GM19239 (cell line): ENCODE data around the gene SPATA33.
"Not testable (repeated sequence)": the region's sequence is repeated elsewhere in the genome, so short reads cannot be mapped to it uniquely, and the experiment has no call there.

Experiments
- DNase-seq: peaks from one replicate; pipeline ENCODE4 v3.0.0; 2011; ENCODE audit warnings: low spot score; ENCODE audit not compliant: insufficient read length
- FAIRE-seq: peaks from 2 replicates; lab custom pipeline; 2011; peaks lifted over from hg19 to GRCh38; lab: Jason Lieb, UNC

The SPATA33 gene

DNA sequence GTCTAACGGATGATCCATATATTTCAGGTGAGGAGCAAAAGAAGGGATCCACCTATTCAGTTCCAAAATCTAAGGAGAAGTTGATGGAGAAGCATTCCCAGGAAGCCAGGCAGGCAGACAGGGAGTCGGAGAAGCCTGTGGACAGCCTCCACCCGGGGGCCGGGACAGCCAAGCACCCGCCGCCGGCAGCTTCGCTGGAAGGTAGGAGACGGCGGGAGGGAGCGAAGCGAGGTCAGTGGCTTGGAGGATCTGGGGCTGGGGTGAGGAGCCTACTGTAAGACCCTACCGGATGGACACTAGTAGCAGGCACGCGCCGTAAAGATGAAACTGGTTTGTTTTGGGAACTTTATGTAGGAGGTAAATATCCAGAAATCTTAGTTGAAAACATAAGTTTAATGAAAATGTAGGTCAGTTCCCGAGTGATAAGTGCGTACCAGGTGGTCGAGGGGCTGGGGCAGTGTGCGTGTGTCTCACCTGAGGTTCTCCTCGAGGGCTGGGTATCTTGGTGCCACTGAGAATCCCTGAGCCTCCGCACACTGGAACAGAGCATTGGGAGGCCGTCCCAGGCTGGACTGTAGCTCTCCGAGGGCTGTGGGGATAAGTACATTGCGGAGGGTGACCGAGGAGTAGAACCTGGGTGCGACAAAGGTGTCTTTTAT, 714 bp downstream of the SPATA33 start:
- FAIRE-seq (no peak), DNase-seq (no peak)

DNA sequence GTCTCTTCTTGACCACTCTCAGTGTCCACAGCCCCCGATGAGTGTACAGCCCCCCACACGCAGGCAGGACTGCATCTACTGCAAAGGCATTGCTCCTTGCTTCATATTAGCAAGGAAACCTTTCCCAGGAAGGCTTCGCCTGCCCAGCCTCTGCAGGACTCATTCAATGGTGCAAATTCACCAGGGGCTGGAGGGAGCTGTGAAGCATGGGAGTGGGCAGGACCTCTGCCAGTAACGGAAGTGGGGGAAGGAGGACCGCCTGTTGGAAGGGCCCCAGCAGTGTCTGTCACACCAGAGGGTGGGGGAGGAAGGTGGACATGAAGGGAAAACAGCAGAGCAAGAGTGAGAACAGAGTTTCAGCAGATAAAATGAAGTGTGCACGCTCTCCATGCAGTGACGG, 2.5 kb downstream of the SPATA33 start:
- FAIRE-seq: no peak
- no peak for DNase-seq

GRCh38 chr16:89661215-89661614, 3.6 kb downstream of the SPATA33 start:
- no peak for FAIRE-seq
- DNase-seq: no peak

DNA sequence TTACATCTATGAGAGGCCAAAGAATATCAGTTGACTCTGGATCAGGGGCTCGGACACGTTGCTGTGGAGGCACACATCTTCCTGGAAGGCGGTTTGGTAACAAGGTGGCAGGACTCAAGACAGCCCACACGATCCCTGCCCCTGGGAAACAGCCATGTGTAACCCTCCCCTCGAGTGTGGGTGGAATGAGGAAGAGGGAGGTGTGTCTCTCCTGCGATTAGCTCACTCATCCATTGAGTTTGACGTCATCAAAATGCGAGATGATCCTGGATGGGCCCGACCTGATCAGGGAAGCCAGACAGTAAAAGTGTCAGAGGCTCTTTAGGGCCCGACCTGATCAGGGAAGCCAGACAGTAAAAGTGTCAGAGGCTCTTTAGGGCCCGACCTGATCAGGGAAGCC, 6.6 kb downstream of the SPATA33 start:
- DNase-seq, FAIRE-seq: not testable (repeated sequence)

DNA sequence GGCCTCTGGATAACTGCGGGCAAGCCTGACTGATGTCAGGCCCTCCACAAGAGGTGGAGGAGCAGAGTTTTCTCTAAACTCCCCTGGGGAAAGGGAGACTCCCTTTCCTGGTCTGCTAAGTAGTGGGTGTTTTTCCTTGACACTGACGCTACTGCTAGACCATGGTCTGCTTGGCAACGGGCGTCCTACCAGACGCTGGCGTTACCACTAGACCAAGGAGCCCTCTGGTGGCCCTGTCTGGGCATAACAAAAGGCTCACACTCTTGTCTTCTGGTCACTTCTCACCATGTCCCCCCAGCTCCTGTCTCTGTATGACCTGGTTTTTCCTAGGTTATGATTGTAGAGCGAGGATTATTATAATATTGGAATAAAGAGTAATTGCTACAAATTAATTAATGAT, 9.4 kb downstream of the SPATA33 start:
- DNase-seq: not testable (repeated sequence)

DNA sequence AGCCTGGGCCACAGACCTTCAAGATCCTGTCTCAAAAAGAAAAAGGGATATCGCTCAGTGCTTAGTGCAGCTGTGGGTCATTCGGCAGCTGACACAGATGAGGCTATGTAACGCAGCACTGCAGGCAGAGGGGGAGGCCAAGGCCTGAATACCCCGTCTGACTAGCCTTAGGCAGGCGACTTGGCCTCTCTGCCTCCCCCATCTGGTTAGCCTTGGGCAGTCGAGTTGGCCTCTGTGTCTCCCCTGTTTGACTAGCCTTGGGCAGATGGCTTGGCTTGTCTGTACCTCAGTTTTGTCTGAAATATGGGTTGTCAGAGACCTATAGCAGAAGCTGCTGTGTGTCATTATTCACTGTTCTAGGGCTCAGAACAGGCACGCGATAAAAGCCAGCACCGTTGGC, 10.0 kb downstream of the SPATA33 start:
- FAIRE-seq (no peak), DNase-seq (no peak)

More for the DNA sequence above, 9.4 kb downstream of the SPATA33 start:
- FAIRE-seq: peak; percentile 4

DNA sequence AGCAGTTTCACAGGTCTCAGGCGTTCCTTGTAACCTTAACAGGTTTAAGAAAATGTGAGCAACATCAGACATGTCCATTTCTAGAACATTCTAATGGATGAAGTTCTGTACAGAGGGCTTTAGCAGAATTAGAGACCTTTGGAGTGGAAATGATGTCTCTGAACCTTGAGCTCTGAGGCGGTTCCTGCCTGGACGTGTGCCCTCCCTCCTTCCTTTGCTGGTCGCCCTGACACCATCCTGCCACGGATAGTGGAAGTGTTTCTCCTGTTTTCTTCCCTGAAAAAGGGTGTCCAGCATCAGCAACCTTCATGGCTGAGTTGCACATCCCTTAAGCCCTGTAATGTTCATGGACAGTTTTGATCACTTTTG, 11.1 kb downstream of the SPATA33 start:
- DNase-seq (no peak), FAIRE-seq (no peak)

- FAIRE-seq: no peak
Observed at GRCh38 chr16:89669755-89670154, 12.1 kb downstream of the SPATA33 start.

GRCh38 chr16:89670496-89671431, 13.1 kb downstream of the SPATA33 start:
- DNase-seq (no peak), FAIRE-seq (no peak)

More at GRCh38 chr16:89669755-89670154, 12.1 kb downstream of the SPATA33 start:
- DNase-seq: no peak

DNA sequence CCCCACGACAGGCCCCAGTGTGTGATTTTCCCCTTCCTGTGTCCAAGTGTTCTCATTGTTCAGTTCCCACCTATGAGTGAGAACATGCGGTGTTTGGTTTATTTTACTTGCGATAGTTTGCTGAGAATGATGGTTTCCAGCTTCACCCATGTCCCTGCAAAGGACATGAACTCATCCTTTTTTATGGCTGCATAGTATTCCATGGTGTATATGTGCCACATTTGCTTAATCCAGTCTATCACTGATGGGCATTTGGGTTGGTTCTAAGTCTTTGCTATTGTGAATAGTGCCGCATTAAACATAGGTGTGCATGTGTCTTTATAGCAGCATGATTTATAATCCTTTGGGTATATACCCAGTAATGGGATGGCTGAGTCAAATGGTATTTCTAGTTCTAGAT, 13.9 kb downstream of the SPATA33 start:
- not testable (repeated sequence) for FAIRE-seq, DNase-seq

DNA sequence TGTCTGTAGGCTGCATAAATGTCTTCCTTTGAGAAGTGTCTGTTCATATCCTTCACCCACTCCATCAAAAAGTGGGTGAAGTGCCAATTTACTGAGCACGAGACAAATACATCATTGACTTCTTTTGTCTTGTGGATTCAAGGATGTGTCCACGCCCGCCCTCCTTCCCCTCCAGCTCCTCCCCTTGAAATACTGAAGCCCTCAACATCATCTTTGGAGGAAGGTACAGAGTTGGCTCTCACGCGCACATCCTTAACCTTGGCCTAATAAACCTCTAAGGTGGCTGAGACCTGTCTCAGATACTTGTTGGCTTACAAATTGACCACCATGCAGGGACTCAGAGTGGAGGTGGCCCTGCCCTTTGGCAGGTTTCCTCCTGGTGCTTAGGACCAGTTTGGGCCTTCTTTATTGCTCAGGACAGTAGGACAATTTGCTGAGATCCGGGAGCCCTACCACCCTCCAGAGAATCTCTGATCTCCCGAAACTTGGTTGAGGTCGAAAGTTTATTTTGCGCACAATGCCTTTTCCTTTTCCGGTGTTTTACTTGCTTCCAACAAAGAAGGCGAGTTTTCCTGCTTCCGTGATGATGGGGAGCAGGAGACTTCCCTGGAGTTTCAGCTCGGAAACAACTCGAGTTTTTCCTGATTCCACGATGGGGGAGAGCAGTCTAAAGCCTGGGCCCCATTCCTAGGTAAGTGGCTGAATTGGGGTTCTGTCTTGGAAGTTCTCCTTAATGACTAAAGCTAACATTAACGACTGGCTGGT, 14.7 kb downstream of the SPATA33 start:
- FAIRE-seq: no peak
- no peak for DNase-seq

- no peak for DNase-seq
- FAIRE-seq: no peak
Observed at GRCh38 chr16:89678258-89678657, 20.6 kb downstream of the SPATA33 start.

GRCh38 chr16:89685916-89686315, 28.3 kb downstream of the SPATA33 start:
- FAIRE-seq (no peak), DNase-seq (no peak)

DNA sequence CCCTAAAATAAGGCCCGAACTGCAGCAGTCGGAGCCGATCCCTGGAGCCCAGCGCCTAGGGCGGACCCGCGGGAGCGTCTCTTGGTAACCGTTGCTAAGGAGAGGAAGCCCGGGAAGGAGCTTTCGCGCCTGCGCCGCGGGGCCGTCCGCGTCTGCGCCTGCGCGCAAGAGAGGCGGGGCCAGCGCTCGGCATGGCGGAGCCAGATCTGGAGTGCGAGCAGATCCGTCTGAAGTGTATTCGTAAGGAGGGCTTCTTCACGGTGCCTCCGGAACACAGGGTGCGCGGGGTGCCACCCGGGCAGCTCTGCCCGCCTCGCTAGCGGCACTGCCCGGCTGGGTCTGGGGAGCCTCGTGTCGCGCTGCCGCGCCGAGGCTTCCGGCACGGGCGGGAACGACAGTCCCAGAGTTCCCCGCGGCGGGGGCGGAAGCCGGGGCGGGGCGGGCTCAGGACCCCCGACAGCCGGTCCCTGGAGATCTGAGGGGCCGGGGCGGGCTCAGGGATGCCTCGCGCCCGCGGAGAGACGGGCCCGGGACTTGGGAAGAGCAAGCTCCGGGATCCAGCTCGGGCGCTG, 29.0 kb downstream of the SPATA33 start, which contains the start of gene CDK10:
Gene CDK10 (plus strand): TSS at position 170 of the 572 bp plus-strand sequence. CDS start 22 bp downstream, at position 192.
- DNase-seq (peak; percentile 98), FAIRE-seq (peak; percentile 88)

DNA sequence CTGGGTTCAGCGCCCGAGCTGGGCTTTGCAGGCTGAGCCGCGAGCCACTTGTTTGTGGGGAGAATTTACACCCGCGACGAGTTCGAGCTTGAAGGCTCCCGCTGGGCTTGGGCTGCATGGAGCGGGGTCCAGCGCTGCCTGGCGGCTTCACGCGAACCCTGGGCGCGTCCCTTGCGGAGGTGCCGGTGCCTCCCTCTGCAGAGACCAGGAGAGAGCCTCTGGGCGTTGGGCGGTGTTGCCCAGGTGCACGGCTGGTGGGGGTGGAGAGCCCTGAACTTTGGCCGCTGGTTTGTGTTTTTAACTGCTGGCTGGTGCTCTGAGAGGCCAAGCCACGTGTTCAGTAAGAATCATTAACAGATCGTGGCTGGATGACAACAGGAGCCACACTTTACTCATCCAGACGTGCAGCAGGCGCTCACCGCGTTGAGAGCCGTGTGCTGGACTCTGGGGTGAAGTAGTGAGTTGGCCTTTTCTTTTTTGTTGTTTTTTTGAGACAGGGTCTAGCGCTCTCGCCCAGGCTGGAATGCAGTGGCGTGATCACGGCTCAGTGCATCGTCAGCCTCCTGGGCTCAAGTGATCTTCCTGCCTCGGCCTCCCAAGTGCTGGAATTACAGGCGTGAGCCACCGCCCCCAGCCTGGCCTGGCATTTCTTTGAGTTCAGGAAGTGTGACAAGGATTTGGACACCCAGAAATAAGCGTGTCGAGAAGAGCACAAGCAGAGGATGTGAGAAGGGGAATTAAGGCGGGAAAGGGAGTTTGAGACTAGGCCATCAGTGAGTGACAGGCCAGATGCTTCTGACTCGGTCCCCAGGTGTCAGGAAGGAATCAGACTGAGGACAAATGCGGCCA, 29.7 kb downstream of the SPATA33 start:
- DNase-seq (peak; percentile 89), FAIRE-seq (peak; percentile 80)

DNA sequence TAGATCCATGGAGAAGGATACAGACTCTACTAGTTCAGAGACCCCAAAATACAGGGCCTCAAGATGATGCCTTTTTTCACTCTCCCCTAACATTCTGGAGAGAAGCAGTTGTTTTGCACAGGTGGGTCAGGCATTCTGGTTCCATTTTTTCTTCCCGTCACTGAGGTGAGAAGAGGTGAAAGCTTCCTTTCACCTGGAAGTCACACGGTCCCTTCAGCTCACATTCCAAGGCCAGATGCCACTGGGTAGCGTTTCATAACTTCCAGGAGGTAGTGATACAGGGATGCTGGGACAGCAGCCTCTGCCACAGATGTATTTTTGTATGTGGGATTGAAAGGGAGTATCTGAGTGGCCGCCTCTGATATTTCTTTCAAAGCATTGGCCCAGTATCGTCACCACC, 30.8 kb downstream of the SPATA33 start:
- no peak for FAIRE-seq

DNA sequence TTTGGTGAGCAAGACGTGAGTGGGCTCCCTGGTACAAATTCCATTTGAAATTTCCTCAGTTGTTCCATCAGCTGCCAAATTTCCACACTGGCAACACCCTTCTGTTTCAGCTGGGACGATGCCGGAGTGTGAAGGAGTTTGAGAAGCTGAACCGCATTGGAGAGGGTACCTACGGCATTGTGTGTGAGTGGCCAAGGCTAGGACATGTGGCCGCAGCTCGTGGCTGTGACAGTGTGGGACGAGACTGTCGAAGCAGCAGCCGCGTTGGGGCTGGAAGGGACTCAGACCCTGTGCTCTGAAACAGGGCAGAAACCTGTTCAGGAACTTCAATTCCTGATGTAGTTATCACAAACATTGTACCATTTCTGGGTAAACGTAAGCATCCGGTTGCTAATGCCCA, 31.5 kb downstream of the SPATA33 start:
- FAIRE-seq: no peak
- DNase-seq: no peak

More for the DNA sequence above, 30.8 kb downstream of the SPATA33 start:
- DNase-seq: no peak

DNA sequence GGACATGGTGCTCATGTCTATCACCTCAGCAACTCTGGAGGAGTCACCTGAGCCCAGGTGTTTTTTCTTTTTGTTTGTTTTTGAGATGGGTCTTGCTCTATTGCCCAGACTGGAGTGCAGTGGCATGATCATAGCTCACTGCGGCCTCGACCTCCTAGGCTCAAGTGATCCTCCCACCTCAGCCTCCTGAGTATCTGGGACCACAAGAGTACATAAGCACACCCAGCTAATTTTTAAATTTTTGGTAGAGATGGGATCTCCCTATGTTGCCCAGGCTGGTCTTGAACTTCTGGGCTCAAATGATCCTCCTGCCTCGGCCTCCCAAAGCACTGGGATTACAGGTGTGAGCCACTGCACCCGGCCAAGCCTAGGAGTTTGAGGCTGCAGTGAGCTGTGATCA, 32.0 kb downstream of the SPATA33 start:
- FAIRE-seq, DNase-seq: not testable (repeated sequence)

DNA sequence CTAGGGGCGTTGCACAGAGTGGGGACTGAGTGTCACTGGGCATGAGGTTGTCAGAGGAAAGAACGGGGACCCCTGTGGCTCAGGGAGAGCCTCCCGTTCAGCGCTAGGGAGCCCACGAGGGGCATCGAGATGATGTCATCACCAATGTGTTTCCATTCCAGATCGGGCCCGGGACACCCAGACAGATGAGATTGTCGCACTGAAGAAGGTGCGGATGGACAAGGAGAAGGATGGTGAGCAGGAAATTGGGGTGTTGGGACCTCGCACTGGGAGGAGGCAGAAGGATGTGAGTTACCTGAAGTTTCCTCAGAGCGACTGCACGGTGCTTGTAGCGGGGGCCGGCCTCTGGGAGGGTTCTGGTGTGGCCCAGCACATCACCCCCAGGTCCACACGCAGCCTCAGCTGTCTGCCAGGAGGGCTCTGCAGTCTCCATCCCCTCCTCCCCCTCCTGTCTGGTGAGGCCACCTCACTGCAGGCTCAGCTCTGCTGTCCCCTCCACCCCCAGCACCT, 32.8 kb downstream of the SPATA33 start:
- FAIRE-seq (no peak), DNase-seq (no peak)
